Lower lobe of right lung (tissue), 2 donors: ENCODE data around the gene TMPRSS13. TPM values are rescaled to one million over a fixed set of nuclear protein-coding genes. Genes with fewer than 3 reads are reported as not detected.

Experiments
- ATAC-seq, 2 donors: fragments of 200-7000 bp; cut with Tn5 transposase; one replicate each; pipeline ENCODE4 v1.9.1; 2020 to 2022; ENCODE audit warnings: mild to moderate bottlenecking in 2 of 2, moderate library complexity in 2 of 2
- DNase-seq: peaks from one replicate; pipeline ENCODE4 v3.0.0-alpha.2; 2020
- H3K27ac ChIP-seq: fragments of 200-600 bp; one replicate; pipeline ENCODE4 v1.8.0; 2022
- H3K27me3 ChIP-seq: fragments of 200-600 bp; one replicate; pipeline ENCODE4 v1.8.0; 2022; ENCODE audit warnings: low read depth
- H3K36me3 ChIP-seq: fragments of 200-600 bp; one replicate; pipeline ENCODE4 v1.8.0; 2022; ENCODE audit warnings: mild to moderate bottlenecking
- H3K4me1 ChIP-seq: fragments of 200-600 bp; one replicate; pipeline ENCODE4 v1.8.0; 2022
- H3K4me3 ChIP-seq: fragments of 200-600 bp; one replicate; pipeline ENCODE4 v1.8.0; 2022; ENCODE audit warnings: mild to moderate bottlenecking
- H3K9me3 ChIP-seq: fragments of 200-600 bp; one replicate; pipeline ENCODE4 v1.8.0; 2022
- CTCF ChIP-seq: fragments of 200-600 bp; IDR thresholded peaks from one replicate; pipeline ENCODE4 v1.8.0; 2022; ENCODE audit warnings: antibody characterized with exemption, mild to moderate bottlenecking
- intact Hi-C: fragments of 100-400 bp; cut with DNase I; formaldehyde crosslinking; loops from one replicate; pipeline ENCODE4 v1.11.0; 2022
- total RNA-seq: library from RNA; stranded (reverse); fragmentation: NEBNext Ultra II Directional; extraction: Animal tissue kit (Norgen Biotek cat#: 25700); gene quantifications from one replicate; pipeline ENCODE4 v1.2.1, GENCODE V29; 2021
- donor health status: DM: no; HTN: yes; CAD: no; lungs with severe emphysema.

Gene TMPRSS13
- total RNA-seq, 1 donor from 2014 or later: 7.0 TPM

- H3K4me3 ChIP-seq: no peak overlapping the region
- DNase-seq (peak; percentile 7), ATAC-seq (no peak)
- H3K27me3 ChIP-seq: no peaks in the 10 kb centered on the region
- H3K36me3 ChIP-seq: no peaks in the 10 kb centered on the region
- H3K27ac ChIP-seq: no peak overlapping the region
- H3K4me1 ChIP-seq: peaks cover 17% of the 10 kb centered on the region
- no peaks in the 10 kb centered on the region for H3K9me3 ChIP-seq
- intact Hi-C loops: no loop called here
- TF ChIP-seq CTCF: no peak
These were observed 4.3 kb upstream of the TMPRSS13 start for GRCh38 chr11:117933475-117933874.

GRCh38 chr11:117932947-117933346 is 3.7 kb upstream of the TMPRSS13 start:
- Histone ChIP-seq H3K27ac (no peak overlapping the region), H3K4me3 (no peak overlapping the region), H3K9me3 (no peaks in the 10 kb centered on the region), H3K4me1 (peaks cover 19% of the 10 kb centered on the region), H3K27me3 (no peaks in the 10 kb centered on the region), H3K36me3 (no peaks in the 10 kb centered on the region)
- ATAC-seq (no peak), DNase-seq (no peak)
- TF ChIP-seq CTCF: no peak
- intact Hi-C loops: no loop called here

GRCh38 chr11:117932426-117932825 is 3.2 kb upstream of the TMPRSS13 start:
- no peak overlapping the region for H3K4me3 ChIP-seq
- no peak for ATAC-seq
- no peaks in the 10 kb centered on the region for H3K27me3 ChIP-seq
- no peaks in the 10 kb centered on the region for H3K36me3 ChIP-seq
- peak; percentile 34 for DNase-seq
- no peaks in the 10 kb centered on the region for H3K9me3 ChIP-seq
- no peak for TF ChIP-seq CTCF
- H3K4me1 ChIP-seq: peaks cover 19% of the 10 kb centered on the region
- no peak overlapping the region for H3K27ac ChIP-seq
- intact Hi-C loops: no loop called here

GRCh38 chr11:117931971-117932370 is 2.8 kb upstream of the TMPRSS13 start:
- TF ChIP-seq CTCF: no peak
- no peaks in the 10 kb centered on the region for H3K9me3 ChIP-seq
- no peak for ATAC-seq
- peak; percentile 39 for DNase-seq
- H3K4me3 ChIP-seq: no peak overlapping the region
- H3K27me3 ChIP-seq: no peaks in the 10 kb centered on the region
- intact Hi-C loops: no loop called here
- H3K27ac ChIP-seq: no peak overlapping the region
- H3K36me3 ChIP-seq: no peaks in the 10 kb centered on the region
- peaks cover 19% of the 10 kb centered on the region for H3K4me1 ChIP-seq

- DNase-seq (peak; percentile 27), ATAC-seq (no peak)
- Histone ChIP-seq H3K27ac (no peak overlapping the region), H3K4me1 (peaks cover 19% of the 10 kb centered on the region), H3K4me3 (no peak overlapping the region), H3K9me3 (no peaks in the 10 kb centered on the region), H3K27me3 (no peaks in the 10 kb centered on the region), H3K36me3 (no peaks in the 10 kb centered on the region)
- TF ChIP-seq CTCF: no peak
- intact Hi-C loops: no loop called here
These were observed 2.2 kb upstream of the TMPRSS13 start for GRCh38 chr11:117931331-117931950.
